DMS 273 (cell line): ENCODE results near the gene TPBGL.
A peak's percentile ranks its signal among the peaks of the same experiment; 100 is the strongest.

ENCODE experiments used
- DNase-seq: peaks from one replicate; lab custom pipeline; 2025; ENCODE audit not compliant: unreplicated experiment; lab: John Stamatoyannopoulos, UW

The TPBGL gene

GRCh38 chr11:75208446-75208845, 32.1 kb upstream of the TPBGL start:
- DNase-seq: no peak

- no peak for DNase-seq
These were observed 28.2 kb upstream of the TPBGL start for GRCh38 chr11:75212411-75212810.

GRCh38 chr11:75214411-75214821, 26.2 kb upstream of the TPBGL start:
- peak; percentile 88 for DNase-seq

- no peak for DNase-seq
These were observed 25.7 kb upstream of the TPBGL start for GRCh38 chr11:75214843-75215242.

- DNase-seq: no peak
These were observed 20.7 kb upstream of the TPBGL start for GRCh38 chr11:75219869-75220268.

- no peak for DNase-seq
These were observed 16.5 kb upstream of the TPBGL start for GRCh38 chr11:75223954-75224643.

- no peak for DNase-seq
These were observed 14.8 kb upstream of the TPBGL start for GRCh38 chr11:75225794-75226193.

- DNase-seq: no peak
These were observed 11.1 kb upstream of the TPBGL start for GRCh38 chr11:75229466-75229865.

GRCh38 chr11:75230621-75231020, 10.0 kb upstream of the TPBGL start:
- no peak for DNase-seq

GRCh38 chr11:75233754-75234172, 6.8 kb upstream of the TPBGL start:
- DNase-seq: peak; percentile 42

GRCh38 chr11:75236062-75236461, 4.5 kb upstream of the TPBGL start:
- DNase-seq: no peak

GRCh38 chr11:75237050-75237449, 3.5 kb upstream of the TPBGL start:
- no peak for DNase-seq

- no peak for DNase-seq
These were observed 1.8 kb upstream of the TPBGL start for GRCh38 chr11:75238595-75239440.

- no peak for DNase-seq
These were observed 863 bp upstream of the TPBGL start for GRCh38 chr11:75239531-75240290.

GRCh38 chr11:75241036-75241905, 697 bp downstream of the TPBGL start:
- DNase-seq: peak; percentile 91

- no peak for DNase-seq
These were observed 1.5 kb downstream of the TPBGL start for GRCh38 chr11:75241906-75242644.

- DNase-seq: no peak
These were observed 2.4 kb downstream of the TPBGL start for GRCh38 chr11:75242722-75243600.

- no peak for DNase-seq
These were observed 3.7 kb downstream of the TPBGL start for GRCh38 chr11:75244052-75244814.
